GM12878 (cell line): Measurements from ENCODE around the gene FAM193B. TPM values are rescaled to one million over a fixed set of nuclear protein-coding genes. Genes with fewer than 3 reads are reported as not detected.
A peak's percentile ranks its signal among the peaks of the same experiment; 100 is the strongest.

Source experiments
- ATAC-seq: fragments of 200-7000 bp; cut with Tn5 transposase; 3 replicates; pipeline ENCODE4 v1.9.1; 2020; ENCODE audit warnings: mild to moderate bottlenecking, moderate library complexity
- BruUV-seq: library from RNA; stranded (reverse); fragments of 400-500 nt; replicated peaks from 2 replicates; lab custom pipeline; 2021; lab: Mats Ljungman, UMichigan
- CTCF ChIA-PET: fragments of 300-600 bp; sonication (Branson Sonifier 250); formaldehyde crosslinking; extraction: SDS; loops from one replicate; lab custom pipeline; 2021; ENCODE audit warnings: inconsistent platforms; lab: Yijun Ruan, JAX
- POLR2A ChIA-PET: fragments of 350-600 bp; formaldehyde crosslinking; extraction: SDS; loops from one replicate; lab custom pipeline; 2021; ENCODE audit warnings: inconsistent platforms; lab: Charles Lee
- RAD21 ChIA-PET: fragments of 300-600 bp; sonication (Branson Sonifier 250); formaldehyde crosslinking; loops from one replicate; lab custom pipeline; 2023; ENCODE audit warnings: antibody characterized with exemption; ENCODE audit not compliant: unreplicated experiment; lab: Charles Lee
- SMC1A ChIA-PET: fragments of 300-600 bp; sonication (Branson Sonifier 250); formaldehyde crosslinking; loops from one replicate; lab custom pipeline; 2023; ENCODE audit not compliant: unreplicated experiment, uncharacterized antibody; lab: Charles Lee
- DNase-seq: peaks from one replicate; pipeline ENCODE4 v3.0.0-alpha.2; 2011; ENCODE audit warnings: low read depth, low spot score
- FAIRE-seq: peaks from 3 replicates; lab custom pipeline; 2011; peaks lifted over from hg19 to GRCh38; lab: Jason Lieb, UNC
- H2AFZ ChIP-seq: 2 replicates; pipeline ENCODE4 v1.6.0; 2011; ENCODE audit warnings: low read depth, low read length, control low read depth; ENCODE audit not compliant: control insufficient read depth
- H3K27ac ChIP-seq: 2 replicates; pipeline ENCODE4 v1.5.1; 2011; ENCODE audit warnings: control low read depth; ENCODE audit not compliant: control insufficient read depth, insufficient read depth
- H3K27me3 ChIP-seq, 2 experiments: replicated peaks in 1 of 2; 2 replicates each; pipeline versions ENCODE4 v1.6.0 to v1.6.1; 2011; ENCODE audit warnings: low read length in 1 of 2; ENCODE audit not compliant: control insufficient read depth in 2 of 2, insufficient read depth in 2 of 2
- H3K36me3 ChIP-seq, 2 experiments: 2 replicates each; pipeline ENCODE4 v1.5.1; 2011; ENCODE audit warnings: low read length in 1 of 2; ENCODE audit not compliant: control insufficient read depth in 2 of 2, insufficient read depth in 2 of 2
- H3K4me1 ChIP-seq: 2 replicates; pipeline ENCODE4 v1.6.1; 2011; ENCODE audit warnings: mild to moderate bottlenecking, low read length, moderate library complexity, mixed read lengths; ENCODE audit not compliant: control insufficient read depth, insufficient read depth
- H3K4me2 ChIP-seq: 2 replicates; pipeline ENCODE4 v1.6.0; 2011; ENCODE audit warnings: control low read depth; ENCODE audit not compliant: control insufficient read depth, insufficient read depth
- H3K4me3 ChIP-seq: fragments of 200-600 bp; sonication (generic); 2 replicates; pipeline ENCODE4 v1.5.1; 2016
- H3K79me2 ChIP-seq: 2 replicates; pipeline ENCODE4 v1.6.0; 2011; ENCODE audit warnings: low read length; ENCODE audit not compliant: control insufficient read depth, insufficient read depth
- H3K9ac ChIP-seq: 2 replicates; pipeline ENCODE4 v1.8.0; 2011; ENCODE audit warnings: low read length, control low read depth, mixed read lengths; ENCODE audit not compliant: control insufficient read depth, insufficient read depth
- H3K9me3 ChIP-seq: replicated peaks from 3 replicates; pipeline ENCODE4 v1.5.1; 2011; ENCODE audit warnings: mild to moderate bottlenecking, low read length; ENCODE audit not compliant: control insufficient read depth, insufficient read depth
- H4K20me1 ChIP-seq: 2 replicates; pipeline ENCODE4 v1.6.0; 2011; ENCODE audit not compliant: control insufficient read depth, insufficient read depth
- DPF2 ChIP-seq: fragments of 450-650 bp; IDR thresholded peaks from 2 replicates; pipeline ENCODE4 v1.6.1; 2017; ENCODE audit warnings: mild to moderate bottlenecking
- EGR1 ChIP-seq, 2 experiments: IDR thresholded peaks; 1 replicate in 1 of 2; 2 replicates in 1 of 2; pipeline ENCODE4 v1.6.1; 2011 to 2012; ENCODE audit warnings: low read depth in 2 of 2, low read length in 2 of 2, borderline replicate concordance in 1 of 2, mild to moderate bottlenecking in 1 of 2, moderate library complexity in 1 of 2
- EZH2 ChIP-seq: IDR thresholded peaks from 2 replicates; pipeline ENCODE4 v1.6.1; 2012; ENCODE audit warnings: low read depth, mild to moderate bottlenecking, control low read depth, inconsistent platforms, low read length, borderline replicate concordance; ENCODE audit not compliant: control insufficient read depth
- FOXM1 ChIP-seq: IDR thresholded peaks from 2 replicates; pipeline ENCODE4 v1.6.1; 2012; ENCODE audit warnings: low read depth, mild to moderate bottlenecking, inconsistent platforms, low read length, moderate library complexity
- HDAC2 ChIP-seq: fragments of 200-600 bp; sonication (generic); IDR thresholded peaks from 2 replicates; pipeline ENCODE4 v1.6.1; 2017
- HDAC6 ChIP-seq: fragments of 200-600 bp; sonication (generic); IDR thresholded peaks from one replicate; pipeline ENCODE4 v1.8.0; 2017; ENCODE audit warnings: antibody characterized with exemption; ENCODE audit not compliant: unreplicated experiment
- LARP7 ChIP-seq: fragments of 450-650 bp; IDR thresholded peaks from 2 replicates; pipeline ENCODE4 v1.6.1; 2017; ENCODE audit warnings: mild to moderate bottlenecking
- MYC ChIP-seq: IDR thresholded peaks from 2 replicates; pipeline ENCODE4 v1.6.1; 2011; ENCODE audit warnings: mild to moderate bottlenecking, low read length, moderate library complexity, inconsistent platforms; ENCODE audit not compliant: insufficient read depth, insufficient replicate concordance, insufficient read length, severe bottlenecking
- NFYB ChIP-seq: IDR thresholded peaks from 2 replicates; pipeline ENCODE4 v1.6.1; 2011; ENCODE audit warnings: low read depth, mild to moderate bottlenecking, low read length, improper control_type of control experiment, moderate library complexity; ENCODE audit not compliant: insufficient read depth
- POLR2A ChIP-seq: IDR thresholded peaks from 2 replicates; pipeline ENCODE4 v1.6.1; 2011; ENCODE audit warnings: low read depth, mild to moderate bottlenecking, low read length
- WRNIP1 ChIP-seq: IDR thresholded peaks from 2 replicates; pipeline ENCODE4 v1.6.1; 2011; ENCODE audit warnings: low read depth, low read length, improper control_type of control experiment, borderline replicate concordance
- ZNF274 ChIP-seq: IDR thresholded peaks from one replicate; pipeline ENCODE4 v1.8.0; 2011; ENCODE audit not compliant: insufficient read length, insufficient read depth
- whole genome bisulfite sequencing: methylation state at CpG from one replicate; pipeline ENCODE4 v1.1.6; 2016; ENCODE audit warnings: low lambda C conversion rate; ENCODE audit not compliant: insufficient replicate concordance, insufficient coverage; ENCODE audit errors: missing lambda C conversion rate; 5-methylcytosine and 5-hydroxymethylcytosine counted together
- in situ Hi-C: fragments of 300-500 bp; cut with MboI; formaldehyde crosslinking; loops from 9 replicates; pipeline ENCODE4 v1.14.3; 2018; ENCODE audit warnings: mixed read lengths
- intact Hi-C: fragments of 100-400 bp; cut with micrococcal nuclease; formaldehyde crosslinking; loops from one replicate; pipeline ENCODE4 v1.14.2; 2022; ENCODE audit not compliant: unreplicated experiment
- polyA plus RNA-seq, 11 experiments: library from polyadenylated mRNA; depleted of rRNA in 4 of 11; unstranded in 6 of 11; stranded (reverse) in 5 of 11; fragments of >200 nt; fragmentation: Nextera tagmentation in 4 of 11; fragmentation: Illumina TruSeq in 1 of 11; extraction: Ambion mirVana in 4 of 11; extraction: Trizol in 1 of 11; gene quantifications; 1 replicate in 1 of 11; 2 replicates in 10 of 11; pipeline versions ENCODE4 v1.2.1 to v1.2.3, GENCODE V29; 2011 to 2016; ENCODE audit warnings: inconsistent platforms in 2 of 11, missing spikeins in 2 of 11, low read depth in 1 of 11
- total RNA-seq, 4 experiments: library from RNA; depleted of rRNA in 3 of 4; stranded (reverse); fragments of >200 nt in 3 of 4; fragmentation: Illumina TruSeq in 1 of 4; extraction: Trizol in 1 of 4; gene quantifications; 2 replicates each; pipeline versions ENCODE4 v1.2.1 to v1.2.3, GENCODE V29; 2013 to 2021

FAM193B gene
- total and polyA plus RNA-seq, 10 of the 15 experiments (the other 5 are each of a cell fraction or from before 2014, with no cell fraction given), result 3.3 to 47.0 (median 25.1) TPM

DNA sequence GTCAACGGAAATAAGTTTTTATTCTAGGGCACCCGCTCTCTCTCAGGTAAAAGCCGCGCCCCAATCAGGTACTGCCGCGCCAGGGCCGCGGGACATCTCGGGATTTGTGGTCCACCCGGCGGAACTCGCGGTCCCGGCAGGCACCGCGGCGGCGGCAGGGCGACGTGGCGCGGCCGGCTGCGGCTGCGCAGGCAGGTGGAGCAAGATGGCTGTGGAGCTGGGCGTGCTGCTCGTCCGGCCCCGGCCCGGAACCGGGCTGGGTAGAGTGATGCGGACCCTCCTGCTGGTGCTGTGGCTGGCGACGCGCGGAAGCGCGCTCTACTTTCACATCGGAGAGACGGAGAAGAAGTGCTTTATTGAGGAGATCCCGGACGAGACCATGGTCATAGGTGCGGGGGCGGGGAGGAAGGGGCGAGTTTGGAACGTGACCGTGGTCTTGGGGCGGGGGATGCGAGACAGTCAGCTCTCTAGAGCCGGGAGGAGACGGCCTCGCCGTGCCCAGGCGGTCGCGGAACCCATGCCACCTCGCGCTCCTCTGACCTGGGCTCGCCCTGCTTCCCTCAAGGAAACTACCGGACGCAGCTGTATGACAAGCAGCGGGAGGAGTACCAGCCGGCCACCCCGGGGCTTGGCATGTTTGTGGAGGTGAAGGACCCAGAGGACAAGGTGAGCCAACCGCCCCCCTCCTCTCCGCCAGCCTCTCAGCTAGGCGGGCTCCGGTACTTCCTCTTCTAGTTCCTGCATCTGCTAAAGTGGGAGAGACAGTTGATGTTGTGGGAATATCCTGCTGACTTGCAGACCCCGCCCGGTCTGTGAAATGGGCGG, 37.9 kb upstream of the FAM193B start, which contains the start of gene TMED9 (continued):
- TF ChIP-seq HDAC2 (no peak), DPF2 (0 out of 2 replicates have a peak, but pooled peaks have one; percentile 36), LARP7 (peak; percentile 81; the same call in 1 of the 2 replicates), MYC (no peak), EZH2 (no peak), ZNF274 (no peak), WRNIP1 (no peak), HDAC6 (no peak), FOXM1 (no peak)

DNA sequence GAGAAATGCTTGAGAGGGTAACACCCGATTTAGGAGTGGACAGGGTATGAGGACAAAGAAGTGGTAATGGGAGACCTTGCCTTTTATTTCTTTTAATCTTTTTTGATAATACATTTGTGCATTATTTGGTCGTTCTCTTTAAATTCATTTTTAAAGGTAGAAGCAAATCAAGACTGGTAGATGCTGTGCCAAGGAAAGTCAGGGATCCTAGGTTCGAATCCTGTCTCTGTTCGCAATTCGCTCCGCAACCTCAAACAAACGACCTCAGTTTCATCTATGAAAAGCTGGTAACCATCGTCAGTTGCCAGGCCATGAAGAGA, 37.3 kb upstream of the FAM193B start:
- in situ Hi-C loops (no loop called here), intact Hi-C loops (loop anchor here (2.0 to 10.0 kb wide), 3 partner anchors 75 to 287 kb away; partner anchors contain the start of genes DDX41, PRELID1 and RAB24)
- Histone ChIP-seq H2AFZ (peak overlapping the region; percentile 88), H3K9me3 (no peaks in the 10 kb centered on the region), H3K4me2 (peak overlapping the region; percentile 53), H3K4me1 (peaks cover 8% of the 10 kb centered on the region), H3K9ac (no peak overlapping the region), H3K4me3 (peak overlapping the region; percentile 60), H4K20me1 (no peaks in the 10 kb centered on the region), H3K36me3 (peaks cover 14 to 30% of the 10 kb centered on the region in 2 experiments; a peak in 3 of 4 replicates), H3K79me2 (peaks cover 21% of the 10 kb centered on the region), H3K27me3 (no peaks in the 10 kb centered on the region), H3K27ac (no peak overlapping the region)
- ChIA-PET RAD21 (interaction anchor here (1.4 kb wide), 2 partner anchors 43 to 83 kb away, joined by 3 to 4 read pairs; no protein-coding TSS in a partner anchor), POLR2A (interaction anchor here (0.8 to 1.4 kb wide), 4 partner anchors 9 to 1143 kb away, joined by 3 to 10 read pairs (median 3); partner anchors contain the start of genes DOK3 and FAF2), SMC1A (no interaction called here), CTCF (no interaction called here)
- DNase-seq, result no peak
- 2% methylated on average over 8 of the region's 8 CpGs for WGBS
- ATAC-seq, result no peak
- no TSS peak for BruUV-seq
- no peak for TF ChIP-seq POLR2A
- no peak for TF ChIP-seq EZH2
- TF ChIP-seq EGR1 (IDR thresholded peaks at IDR 0.05; ENCODE audit: borderline replicate concordance in 1 of 2, low read depth in 2 of 2, low read length in 2 of 2), result no peak
- TF ChIP-seq NFYB, result no peak
- FAIRE-seq, result no peak
